GM19240 (cell line): Measurements from ENCODE around the gene EPB41L3.
"Not testable (repeated sequence)": the region's sequence is repeated elsewhere in the genome, so short reads cannot be mapped to it uniquely, and the experiment has no call there.

ENCODE experiments used
- DNase-seq: peaks from one replicate; pipeline ENCODE4 v3.0.0; 2011; ENCODE audit warnings: low spot score; ENCODE audit not compliant: insufficient read length

The EPB41L3 gene

GRCh38 chr18:5500158-5500939 lies 43.4 kb downstream of the EPB41L3 start:
- no peak for DNase-seq

- DNase-seq = no peak
Measured at GRCh38 chr18:5498452-5498851, 45.3 kb downstream of the EPB41L3 start.

DNA sequence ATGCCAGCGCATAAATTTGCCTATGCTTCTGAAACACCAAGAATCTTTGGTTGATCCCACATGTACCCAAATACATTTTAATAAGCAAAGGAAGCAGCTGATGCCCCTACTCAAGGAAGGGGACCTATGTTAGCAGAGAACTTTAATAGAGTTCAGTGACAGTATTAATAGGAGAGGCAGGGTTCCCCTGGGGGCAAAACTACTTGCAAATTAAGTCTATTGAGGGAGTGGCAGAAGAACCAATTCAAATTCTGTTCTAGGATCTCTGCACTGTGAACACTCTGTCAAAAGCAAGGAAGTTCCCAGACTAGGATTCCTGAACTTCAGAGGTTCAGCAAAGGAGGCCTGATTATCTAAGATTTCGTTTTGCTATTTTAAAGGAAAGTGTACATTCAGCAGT lies 47.5 kb downstream of the EPB41L3 start:
- no peak for DNase-seq

- DNase-seq = no peak
Measured at GRCh38 chr18:5490753-5491480, 52.9 kb downstream of the EPB41L3 start.

- DNase-seq = no peak
Measured at GRCh38 chr18:5488844-5489243, 55.0 kb downstream of the EPB41L3 start.

DNA sequence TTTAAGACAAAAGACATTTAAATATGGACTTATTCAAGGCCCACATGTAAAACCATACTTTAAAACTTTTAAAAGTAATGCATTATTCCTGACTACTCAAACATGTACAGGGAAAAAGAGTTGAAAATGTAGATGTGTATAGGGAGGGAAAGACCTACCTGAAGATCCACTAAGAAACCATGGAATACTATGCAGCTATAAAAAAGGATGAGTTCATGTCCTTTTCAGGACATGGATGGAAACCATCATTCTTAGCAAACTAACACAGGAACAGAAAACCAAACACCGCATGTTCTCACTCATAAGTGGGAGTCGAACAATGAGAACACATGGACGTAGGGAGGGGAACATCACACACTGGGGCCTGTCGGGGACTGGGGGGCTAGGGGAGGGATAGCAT lies 55.8 kb downstream of the EPB41L3 start:
- not testable (repeated sequence) for DNase-seq

DNA sequence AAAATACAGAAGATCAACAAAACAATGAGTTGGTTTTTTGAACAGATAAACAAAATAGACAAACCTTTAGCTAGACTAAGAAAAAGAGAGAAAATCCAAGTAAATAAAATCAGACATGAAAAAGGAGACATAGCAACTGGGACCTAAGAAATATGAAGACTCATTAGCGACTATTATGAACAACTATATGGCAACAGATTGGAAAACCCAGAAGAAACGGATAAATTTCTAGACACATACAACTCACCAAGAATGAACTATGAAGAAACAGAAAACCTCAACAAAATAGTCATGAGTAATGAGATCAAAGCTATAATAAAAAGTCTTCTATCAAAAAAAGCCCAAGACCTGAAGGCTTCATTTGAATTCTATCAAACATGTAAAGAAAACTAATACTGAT lies 59.3 kb downstream of the EPB41L3 start:
- no peak for DNase-seq

DNA sequence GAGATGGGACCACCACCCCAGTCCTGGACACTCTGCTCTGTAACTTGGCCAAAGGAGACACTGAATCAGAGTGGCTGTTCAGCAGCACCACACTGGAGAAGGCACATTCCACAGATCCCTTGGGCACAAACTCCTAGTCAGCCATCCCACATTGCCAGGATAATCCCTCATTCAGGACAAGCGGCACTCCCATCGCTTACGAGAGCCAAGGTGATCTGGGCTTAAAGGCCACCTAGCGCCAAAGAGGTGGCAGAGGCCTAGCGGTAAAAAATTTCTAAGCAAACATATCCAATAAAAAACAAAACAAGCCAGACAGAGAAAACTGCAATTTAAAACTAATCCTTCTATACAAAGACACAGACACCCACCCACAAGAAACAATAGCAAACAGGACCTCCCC lies 62.2 kb downstream of the EPB41L3 start:
- no peak for DNase-seq

DNA sequence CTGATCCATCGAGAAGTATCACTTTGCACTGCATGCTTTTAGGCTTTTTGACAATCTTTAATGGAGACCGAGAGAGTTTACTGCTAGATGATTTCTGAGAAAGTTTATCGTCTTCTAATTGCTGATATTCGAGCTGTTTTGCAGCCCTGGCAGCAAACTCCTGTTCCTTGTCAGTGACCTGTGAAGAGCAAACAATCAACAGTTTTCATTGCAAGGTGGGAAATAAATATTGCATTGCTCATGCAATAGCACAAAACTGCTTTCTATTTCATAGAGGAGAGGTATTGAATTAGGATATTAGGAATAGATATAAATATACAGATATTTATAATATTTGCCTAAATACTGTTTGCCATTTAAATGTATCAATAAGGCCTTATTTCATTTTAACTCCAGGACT lies 65.5 kb downstream of the EPB41L3 start:
- DNase-seq = no peak

GRCh38 chr18:5476961-5477800 lies 66.6 kb downstream of the EPB41L3 start:
- no peak for DNase-seq

GRCh38 chr18:5475267-5475666 lies 68.5 kb downstream of the EPB41L3 start:
- no peak for DNase-seq

DNA sequence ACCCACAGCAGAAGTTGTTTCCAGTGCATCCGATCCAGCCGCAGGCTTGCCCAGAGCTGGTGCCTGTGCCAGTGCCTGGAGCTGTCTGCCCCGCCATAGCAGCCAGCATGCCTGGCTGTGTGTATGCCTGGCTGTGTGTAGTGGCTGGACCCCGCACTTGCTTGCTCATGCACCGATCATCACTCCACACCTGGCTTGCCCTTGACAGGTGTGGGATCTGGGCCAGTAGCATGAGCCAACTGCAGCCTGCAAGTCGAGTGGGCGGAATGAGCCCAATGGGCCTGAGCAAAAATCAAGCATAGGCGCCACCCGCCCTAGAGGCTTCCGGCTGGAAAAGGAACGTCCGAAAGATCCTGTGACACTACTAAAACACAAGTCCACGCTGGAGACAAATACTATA lies 74.5 kb downstream of the EPB41L3 start:
- no peak for DNase-seq

DNA sequence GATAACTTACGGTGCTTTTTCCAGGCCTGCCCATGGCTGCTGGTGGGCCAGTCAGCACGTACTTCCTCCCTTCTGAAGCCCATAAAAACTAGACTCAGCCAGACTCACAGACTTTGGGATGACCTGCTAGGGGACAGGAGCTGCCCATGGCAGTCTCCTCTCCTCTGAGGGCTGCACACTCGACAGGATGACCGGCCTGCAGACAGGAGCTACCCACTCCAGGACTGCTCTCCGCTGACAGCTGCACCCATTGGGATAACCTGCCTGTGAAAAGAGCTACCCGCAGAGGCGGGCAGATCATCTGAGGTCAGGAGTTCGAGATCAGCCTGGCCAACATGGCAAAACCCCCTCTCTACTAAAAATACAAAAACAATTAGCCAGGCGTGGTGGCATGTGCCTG lies 75.4 kb downstream of the EPB41L3 start:
- no peak for DNase-seq

DNA sequence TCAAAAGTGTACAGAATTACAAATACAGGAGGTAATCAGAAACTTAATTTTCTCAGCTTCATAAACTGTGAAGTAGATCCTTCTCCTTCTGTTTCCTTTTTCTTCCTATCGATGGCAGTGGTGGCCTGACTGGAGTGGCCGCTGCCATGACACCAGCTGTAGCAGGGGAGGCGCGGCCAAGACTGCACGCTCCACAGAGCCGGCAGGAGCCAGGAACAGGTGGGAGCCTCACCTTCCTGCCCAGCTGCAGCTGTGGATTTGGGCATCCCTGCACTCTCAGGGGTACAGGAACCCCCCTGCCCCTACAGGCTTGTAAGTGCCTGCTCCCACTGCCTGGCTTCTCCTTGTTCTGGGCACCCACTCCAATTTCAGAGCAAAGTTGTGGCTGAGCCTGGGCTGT lies 76.1 kb downstream of the EPB41L3 start:
- DNase-seq = no peak

- no peak for DNase-seq
Measured at GRCh38 chr18:5466256-5466655, 77.5 kb downstream of the EPB41L3 start.

GRCh38 chr18:5464251-5464650 lies 79.5 kb downstream of the EPB41L3 start:
- DNase-seq = no peak

DNA sequence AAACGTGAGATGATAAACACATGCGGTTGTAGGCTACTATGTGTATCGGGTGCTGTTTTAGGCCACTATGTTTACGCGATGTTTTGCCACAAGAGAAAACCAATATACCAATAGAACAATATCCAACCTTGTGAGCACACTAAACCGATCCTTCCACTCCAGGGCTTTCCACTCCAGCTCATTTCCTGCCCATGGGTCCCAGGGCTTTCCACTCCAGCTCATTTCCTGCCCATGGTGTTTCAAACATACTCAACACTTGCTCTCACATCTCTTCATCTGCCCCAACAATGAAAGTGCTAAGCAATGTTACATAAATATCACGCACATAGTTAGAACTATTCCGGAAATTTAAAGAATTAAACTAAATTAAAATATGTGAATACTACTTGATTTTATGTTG lies 80.0 kb downstream of the EPB41L3 start:
- DNase-seq = no peak

- DNase-seq = no peak
Measured at GRCh38 chr18:5463390-5463789, 80.4 kb downstream of the EPB41L3 start.

DNA sequence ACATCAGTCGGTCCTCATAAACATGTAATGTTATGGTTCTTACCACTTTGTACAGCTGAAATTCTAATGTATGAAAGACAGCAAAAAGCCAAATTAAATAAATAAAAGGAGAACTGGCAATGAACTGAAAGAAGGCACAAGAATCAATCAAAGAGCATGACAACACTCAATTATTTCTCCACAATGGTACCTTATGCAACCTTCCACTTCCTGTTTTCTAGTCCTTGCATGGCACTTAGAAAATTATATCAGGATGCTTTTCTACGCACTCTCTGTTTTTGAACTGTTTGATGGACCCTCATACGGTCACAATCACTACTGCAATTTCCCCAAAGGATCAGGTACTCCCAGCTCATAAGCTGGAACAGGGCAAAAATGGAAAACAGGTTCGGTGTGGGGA lies 81.6 kb downstream of the EPB41L3 start:
- no peak for DNase-seq

DNA sequence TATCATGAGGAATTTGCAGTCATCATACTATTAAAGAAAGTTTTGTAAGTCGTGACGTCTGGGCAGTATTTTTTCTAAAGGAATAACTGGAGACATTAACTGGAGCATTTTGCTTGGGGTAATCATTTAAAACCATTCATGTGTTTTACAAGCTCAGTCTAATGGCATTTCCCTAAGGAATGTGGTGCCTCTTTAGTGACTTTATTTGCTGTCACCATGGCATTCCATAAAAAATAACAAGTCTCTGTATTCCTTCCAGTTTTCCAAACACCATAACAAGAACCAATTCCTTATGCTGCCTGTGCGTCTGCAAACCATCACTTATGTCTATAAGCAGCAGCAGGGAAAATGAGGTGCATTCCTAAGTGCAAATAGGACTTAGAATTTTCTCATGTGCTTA lies 82.8 kb downstream of the EPB41L3 start:
- DNase-seq = no peak

DNA sequence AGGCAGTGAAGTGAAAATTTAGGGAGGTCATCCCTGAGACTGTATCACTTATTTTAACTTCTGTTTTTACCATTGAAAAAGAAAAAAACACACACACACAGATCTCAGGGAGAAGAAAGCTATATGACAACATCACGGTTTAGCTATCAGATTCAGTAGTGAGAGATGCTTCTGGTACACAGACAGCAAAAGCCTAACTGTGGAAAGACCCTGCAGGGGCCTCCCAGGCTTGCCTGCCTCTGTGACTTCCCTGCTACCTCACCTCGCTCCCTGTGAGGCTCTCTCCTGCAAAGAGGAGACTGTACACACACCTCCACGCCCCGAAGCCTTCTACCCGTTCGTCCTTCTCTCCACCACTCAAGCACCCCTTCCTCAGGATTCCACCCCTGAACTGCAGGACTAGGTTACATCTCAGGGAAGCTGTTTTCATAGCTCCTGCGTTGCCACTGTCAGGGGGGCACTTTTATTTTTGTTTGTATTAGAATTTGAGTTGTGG lies 86.3 kb downstream of the EPB41L3 start:
- no peak for DNase-seq
